Measurements from ENCODE around the gene SIL1. TPM values are rescaled to one million over a fixed set of nuclear protein-coding genes. Genes with fewer than 3 reads are reported as not detected.
"Not testable (repeated sequence)": the region's sequence is repeated elsewhere in the genome, so short reads cannot be mapped to it uniquely, and the experiment has no call there.

Gene SIL1
- total RNA-seq, 1 donor from 2014 or later, result 55.4 TPM

GRCh38 chr5:139204196-139204595 is 6.0 kb upstream of the SIL1 start:
- no peak for DNase-seq (ENCODE audit: low read depth, low spot score)

DNA sequence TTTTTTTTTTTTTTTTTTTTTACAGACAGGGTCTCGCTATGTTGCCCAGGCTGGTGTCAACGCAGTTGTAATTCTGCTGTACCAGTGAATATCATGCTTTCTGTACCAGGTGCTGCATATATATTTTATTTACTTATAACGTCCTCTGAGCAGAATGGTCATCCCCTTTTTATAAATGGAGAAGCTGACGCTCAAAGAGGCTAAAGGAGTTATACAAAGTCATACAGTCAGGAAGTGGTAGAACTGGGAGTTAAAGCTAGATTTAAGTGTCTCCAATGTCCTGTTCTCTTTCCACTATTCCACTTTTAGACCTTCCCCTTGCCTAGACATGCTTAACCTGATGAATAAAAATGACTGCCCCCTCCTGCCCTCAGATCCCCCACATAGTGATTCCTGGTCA is 1.2 kb upstream of the SIL1 start:
- no peak for DNase-seq (ENCODE audit: low read depth, low spot score)

DNA sequence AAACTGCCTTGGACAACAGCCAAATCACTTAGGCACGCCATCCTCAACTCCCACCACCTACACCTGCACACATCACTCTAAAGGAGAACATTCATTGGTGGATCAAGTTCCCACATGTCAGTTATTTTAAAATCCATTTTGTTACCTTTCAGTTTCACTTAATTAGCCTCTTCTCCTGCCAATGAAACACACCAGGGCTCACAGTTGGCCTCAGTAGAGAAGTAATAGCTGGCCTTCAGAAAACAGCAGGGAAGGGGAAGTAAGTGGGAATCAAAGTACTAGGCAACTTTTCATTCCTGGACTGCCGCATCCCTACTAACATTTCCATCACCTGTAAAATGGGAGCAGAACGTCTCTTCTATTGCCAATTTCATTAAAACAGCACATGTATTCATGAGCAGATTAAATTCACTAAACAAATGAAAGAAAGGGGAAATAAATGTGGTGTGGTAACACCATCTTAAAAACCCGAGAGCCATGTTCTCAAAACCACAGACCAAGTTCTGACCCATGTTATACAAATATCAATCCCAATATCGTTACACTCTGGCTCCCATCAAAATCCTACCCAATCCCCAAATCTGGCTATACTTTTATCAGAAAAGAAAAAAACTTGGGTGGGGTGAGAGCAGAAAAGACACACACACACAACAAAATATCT is 1.7 kb downstream of the SIL1 start:
- no peak for DNase-seq (ENCODE audit: low read depth, low spot score)

DNA sequence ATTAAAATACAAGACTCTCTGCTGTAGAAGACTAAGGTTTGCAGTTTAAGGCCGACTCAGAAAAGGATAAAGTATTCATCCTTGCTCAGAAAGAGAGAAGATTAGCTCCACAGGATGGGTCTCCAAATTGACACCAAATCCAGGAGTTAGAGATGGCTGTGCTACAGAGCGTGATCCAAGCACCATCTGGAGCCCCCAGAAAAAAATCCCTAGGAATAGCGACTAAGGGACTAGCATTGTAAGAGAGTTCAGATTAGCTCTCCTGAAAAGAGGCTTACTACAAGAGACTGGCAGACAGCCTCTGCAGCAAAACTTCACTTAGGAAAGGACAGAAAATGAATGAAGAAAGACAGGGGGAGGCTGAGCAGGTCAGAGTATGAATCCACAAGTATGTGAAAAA is 3.7 kb downstream of the SIL1 start:
- DNase-seq (ENCODE audit: low read depth, low spot score), result no peak

GRCh38 chr5:139193928-139194327 is 4.2 kb downstream of the SIL1 start:
- DNase-seq (ENCODE audit: low read depth, low spot score), result no peak

DNA sequence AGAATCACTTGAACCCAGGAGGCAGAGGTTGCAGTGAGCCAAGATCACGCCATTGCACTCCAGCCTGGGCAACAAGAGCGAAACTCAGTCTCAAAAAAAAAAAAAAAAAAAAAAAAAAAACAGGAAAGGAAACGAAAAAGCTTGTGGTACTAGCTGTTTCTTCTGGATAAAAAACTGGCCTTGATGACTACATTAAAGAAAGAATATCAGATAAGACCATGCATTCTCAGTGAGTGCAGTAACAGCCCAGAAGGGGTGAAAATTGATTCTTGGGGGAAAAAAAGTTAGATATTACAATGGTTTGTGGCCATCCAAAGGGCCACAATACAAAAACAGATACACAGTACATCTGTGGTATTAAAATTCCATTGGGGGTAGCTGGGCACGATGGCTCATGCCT is 5.3 kb downstream of the SIL1 start:
- not testable (repeated sequence) for DNase-seq (ENCODE audit: low read depth, low spot score)

DNA sequence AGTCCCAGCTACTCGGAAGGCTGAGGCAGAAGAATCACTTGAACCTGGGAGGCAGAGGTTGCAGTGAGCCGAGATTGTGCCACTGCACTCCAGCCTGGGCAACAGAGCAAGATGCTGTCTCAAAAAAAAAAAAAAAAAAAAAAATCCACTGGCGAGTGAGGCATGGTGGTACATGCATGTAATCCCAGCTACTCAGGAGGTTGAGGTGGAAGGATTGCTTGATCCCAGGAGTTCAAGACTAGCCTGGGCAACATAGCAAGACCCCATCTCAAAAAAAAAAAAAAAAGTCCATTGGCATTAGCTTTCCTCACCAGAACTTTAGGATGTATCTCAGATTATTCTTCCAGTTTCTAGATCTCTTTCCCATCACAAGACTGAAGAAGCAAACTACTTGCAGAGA is 6.2 kb downstream of the SIL1 start:
- DNase-seq (ENCODE audit: low read depth, low spot score), result not testable (repeated sequence)

- DNase-seq (ENCODE audit: low read depth, low spot score), result no peak
These were observed 8.0 kb downstream of the SIL1 start for GRCh38 chr5:139190125-139190524.

DNA sequence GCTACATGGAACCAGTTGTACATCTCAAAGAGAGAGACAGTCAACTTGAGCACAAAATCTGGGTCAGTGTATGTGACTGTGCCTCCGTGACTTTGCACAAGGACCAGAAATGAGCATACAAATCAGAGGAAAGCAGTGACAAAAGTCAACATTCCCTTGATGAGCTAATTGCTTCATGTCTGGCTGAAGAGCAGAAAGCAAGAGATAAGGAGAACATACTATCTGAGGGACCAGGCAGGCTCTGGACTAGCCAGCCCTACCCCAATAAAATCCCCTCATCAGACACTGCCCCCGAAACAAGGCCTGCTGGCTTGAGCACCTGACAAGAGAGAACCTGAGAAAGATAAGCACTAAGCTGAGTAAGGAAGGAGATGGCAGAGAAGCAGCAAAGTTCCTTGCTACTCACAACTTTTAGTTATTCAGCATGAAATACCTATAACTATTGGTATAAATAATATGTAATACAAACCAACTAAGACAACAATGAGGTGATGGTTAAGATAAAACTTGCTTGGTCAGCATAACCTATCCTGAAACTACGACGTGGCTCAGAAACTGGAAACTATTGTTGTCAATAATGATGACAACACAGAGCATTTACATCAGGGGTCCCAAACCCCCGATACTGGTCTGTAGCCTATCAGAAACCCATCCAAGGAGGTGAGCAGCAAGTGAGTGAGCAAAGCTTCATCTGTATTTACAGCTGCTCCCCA is 9.5 kb downstream of the SIL1 start:
- no peak for DNase-seq (ENCODE audit: low read depth, low spot score)

DNA sequence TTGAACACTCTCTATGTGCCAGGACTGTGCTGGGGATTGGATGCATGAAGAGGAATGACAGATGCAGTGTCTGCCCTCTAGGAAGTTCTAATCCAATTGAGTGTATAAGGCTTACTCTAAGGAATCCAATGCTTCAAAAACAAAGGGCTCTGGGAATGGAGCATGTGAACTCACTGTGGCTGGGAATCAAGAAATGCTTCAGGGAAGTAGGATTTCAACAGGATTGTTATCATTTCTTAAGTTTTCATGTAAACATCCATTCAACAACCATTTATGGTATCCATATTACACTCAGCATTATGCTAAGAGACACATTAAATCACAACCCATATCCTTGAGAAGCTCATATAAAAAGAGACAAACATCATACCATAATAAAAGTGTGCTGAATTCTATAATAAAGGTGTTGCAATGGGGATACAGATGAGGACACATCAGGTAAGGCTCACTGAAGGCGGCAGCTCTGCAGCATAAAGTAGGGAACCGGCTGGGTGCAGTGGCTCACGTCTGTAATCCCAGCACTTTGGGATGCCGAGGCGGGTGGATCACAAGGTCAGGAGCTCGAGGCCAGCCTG is 11.3 kb downstream of the SIL1 start:
- no peak for DNase-seq (ENCODE audit: low read depth, low spot score)

DNA sequence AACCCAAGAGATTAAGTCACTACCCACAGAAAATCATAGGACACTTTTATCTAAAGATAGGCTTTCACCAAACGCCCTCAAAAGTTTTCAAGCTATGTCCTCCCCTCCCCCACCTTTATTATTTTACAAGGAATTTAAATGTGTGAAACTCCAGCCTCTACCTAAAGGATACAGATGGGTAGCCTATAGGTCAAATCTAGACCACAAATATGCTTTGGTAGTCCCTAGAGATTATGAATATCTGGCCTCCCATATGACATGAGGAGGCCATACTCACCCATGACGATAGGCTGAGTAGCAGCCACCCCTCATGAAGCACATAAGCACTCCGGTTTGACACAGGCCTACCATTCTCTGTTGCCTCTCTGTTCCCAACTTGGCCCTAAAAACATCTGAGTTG is 11.9 kb downstream of the SIL1 start:
- no peak for DNase-seq (ENCODE audit: low read depth, low spot score)

- DNase-seq (ENCODE audit: low read depth, low spot score), result no peak
These were observed 12.6 kb downstream of the SIL1 start for GRCh38 chr5:139185589-139185988.

DNA sequence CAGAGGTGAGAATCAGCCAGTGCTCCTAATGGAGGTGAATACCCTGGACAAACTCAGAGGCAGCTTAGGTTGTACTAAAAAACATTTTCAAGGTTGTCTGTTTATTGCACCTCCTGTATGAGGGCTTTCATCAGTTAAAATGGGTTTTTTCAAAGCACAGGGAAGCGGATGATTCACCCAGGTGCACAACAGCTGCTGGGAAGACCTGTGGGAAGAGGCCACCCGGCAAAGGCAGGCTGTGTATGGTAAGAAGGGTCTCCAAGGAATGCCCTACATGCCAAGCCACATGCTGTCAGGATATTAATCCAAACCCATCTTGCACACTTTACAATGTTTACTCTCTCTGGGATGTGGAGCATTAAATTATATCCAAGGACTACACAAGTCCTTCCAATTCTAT is 14.7 kb downstream of the SIL1 start:
- DNase-seq (ENCODE audit: low read depth, low spot score), result no peak

GRCh38 chr5:139182528-139183296 is 15.5 kb downstream of the SIL1 start:
- DNase-seq (ENCODE audit: low read depth, low spot score), result no peak

- no peak for DNase-seq (ENCODE audit: low read depth, low spot score)
These were observed 16.2 kb downstream of the SIL1 start for GRCh38 chr5:139181835-139182452.

DNA sequence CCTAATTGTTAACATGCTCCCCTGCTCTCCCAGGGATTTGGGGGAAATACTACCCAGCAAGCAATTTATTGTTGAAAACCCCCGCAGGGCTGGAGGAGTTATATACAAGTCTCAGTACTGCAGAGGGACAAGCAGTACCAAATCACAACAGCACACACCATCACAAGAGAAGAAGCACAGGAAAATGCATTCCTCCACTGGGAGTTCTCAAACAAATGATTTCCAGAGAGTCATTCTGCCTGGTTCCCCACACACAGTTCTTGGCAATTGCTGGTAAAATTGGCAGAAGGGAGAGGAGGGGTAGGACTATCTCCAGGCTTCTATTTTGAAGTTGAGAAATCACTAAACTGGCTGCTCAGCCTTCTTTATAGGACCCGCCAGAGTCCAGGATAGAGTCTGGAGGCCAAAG is 16.8 kb downstream of the SIL1 start:
- DNase-seq (ENCODE audit: low read depth, low spot score), result no peak

DNA sequence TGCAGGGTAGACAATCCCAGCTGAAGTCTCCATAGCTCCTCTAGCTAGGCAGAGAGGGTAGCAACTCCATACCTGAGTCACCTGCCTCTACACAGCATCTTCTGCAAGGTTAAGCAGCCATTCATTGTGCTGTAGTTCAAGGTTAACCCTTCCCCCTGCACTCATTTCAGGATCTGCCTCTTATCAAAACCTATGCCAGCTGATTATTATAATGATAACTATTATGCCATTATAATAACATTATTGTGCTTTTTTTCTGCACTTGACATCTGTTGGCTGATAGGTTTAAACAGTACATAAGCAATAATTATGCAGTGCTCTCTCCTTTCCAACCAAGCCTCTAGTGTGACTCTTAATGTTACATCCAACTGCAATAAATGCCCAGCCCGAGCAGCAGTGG is 17.3 kb downstream of the SIL1 start:
- no peak for DNase-seq (ENCODE audit: low read depth, low spot score)

DNA sequence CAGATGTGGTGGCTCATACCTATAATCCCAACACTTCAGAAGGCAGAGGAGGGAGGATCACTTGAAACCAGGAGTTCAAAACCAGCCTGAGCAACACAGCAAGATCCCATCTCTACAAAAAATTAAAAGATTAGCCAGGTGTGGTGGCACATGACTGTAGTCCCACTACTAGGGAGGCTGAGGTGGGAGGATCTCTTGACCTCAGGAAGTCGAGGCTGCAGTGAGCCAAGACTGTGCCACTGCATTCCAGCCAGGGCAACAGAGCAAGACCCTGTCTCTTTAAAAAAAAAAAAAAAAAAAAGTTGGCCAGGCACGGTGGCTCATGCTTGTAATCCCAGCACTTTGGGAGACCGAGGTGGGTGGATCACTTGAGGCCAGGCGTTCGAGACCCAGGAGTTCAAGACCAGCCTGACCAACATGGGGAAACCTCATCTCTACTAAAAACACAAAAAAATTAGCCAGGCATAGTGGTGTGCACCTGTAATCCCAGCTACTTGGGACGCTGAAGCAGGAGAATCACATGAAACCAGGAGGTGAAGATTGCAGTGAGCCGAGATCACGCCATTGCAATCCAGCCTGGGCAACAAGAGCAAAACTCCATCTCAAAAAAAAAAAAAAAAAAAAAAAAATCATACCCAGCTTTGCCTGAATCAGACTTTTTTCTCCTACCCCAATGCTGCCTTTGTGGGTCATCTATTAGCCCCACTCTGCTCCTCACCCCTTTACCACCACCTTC is 18.2 kb downstream of the SIL1 start:
- not testable (repeated sequence) for DNase-seq (ENCODE audit: low read depth, low spot score)

GRCh38 chr5:139178935-139179334 is 19.2 kb downstream of the SIL1 start:
- no peak for DNase-seq (ENCODE audit: low read depth, low spot score)

GRCh38 chr5:139178589-139178917 is 19.6 kb downstream of the SIL1 start:
- no peak for DNase-seq (ENCODE audit: low read depth, low spot score)

Data from pulmonary artery endothelial cell (primary cell).